ENCODE data around the gene ERAS.
"Not testable (repeated sequence)": the region's sequence is repeated elsewhere in the genome, so short reads cannot be mapped to it uniquely, and the experiment has no call there.

DNA sequence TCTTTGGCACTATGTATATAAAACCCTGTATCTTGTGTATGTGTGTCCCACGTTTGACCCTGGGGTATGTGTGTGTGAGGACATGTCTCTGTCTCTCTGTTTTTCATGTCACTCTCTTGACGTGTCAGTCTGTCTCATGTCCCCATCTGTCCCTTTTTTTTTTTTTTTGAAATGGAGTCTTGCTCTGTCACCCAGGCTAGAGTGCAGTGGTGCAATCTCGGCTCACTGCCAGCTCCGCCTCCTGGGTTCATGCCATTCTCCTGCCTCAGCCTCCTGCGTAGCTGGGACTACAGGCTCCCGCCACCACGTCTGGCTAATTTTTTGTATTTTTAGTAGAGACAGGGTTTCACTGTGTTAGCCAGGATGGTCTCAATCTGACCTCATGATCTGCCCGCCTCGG is 6.9 kb upstream of the ERAS start:
- TF ChIP-seq, protein P1, sequence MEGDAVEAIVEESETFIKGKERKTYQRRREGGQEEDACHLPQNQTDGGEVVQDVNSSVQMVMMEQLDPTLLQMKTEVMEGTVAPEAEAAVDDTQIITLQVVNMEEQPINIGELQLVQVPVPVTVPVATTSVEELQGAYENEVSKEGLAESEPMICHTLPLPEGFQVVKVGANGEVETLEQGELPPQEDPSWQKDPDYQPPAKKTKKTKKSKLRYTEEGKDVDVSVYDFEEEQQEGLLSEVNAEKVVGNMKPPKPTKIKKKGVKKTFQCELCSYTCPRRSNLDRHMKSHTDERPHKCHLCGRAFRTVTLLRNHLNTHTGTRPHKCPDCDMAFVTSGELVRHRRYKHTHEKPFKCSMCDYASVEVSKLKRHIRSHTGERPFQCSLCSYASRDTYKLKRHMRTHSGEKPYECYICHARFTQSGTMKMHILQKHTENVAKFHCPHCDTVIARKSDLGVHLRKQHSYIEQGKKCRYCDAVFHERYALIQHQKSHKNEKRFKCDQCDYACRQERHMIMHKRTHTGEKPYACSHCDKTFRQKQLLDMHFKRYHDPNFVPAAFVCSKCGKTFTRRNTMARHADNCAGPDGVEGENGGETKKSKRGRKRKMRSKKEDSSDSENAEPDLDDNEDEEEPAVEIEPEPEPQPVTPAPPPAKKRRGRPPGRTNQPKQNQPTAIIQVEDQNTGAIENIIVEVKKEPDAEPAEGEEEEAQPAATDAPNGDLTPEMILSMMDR (IDR thresholded peaks at IDR 0.05; ENCODE audit: insufficient read depth, low read depth, low read length), result not testable (repeated sequence)
- not testable (repeated sequence) for TF ChIP-seq EZH2 (IDR thresholded peaks at IDR 0.05; ENCODE audit: insufficient read depth, low read length)
